Activated T-cell treated with anti-CD3 and anti-CD28 coated beads, Interleukin-2, amount 50 U/mL, for 24 hours (primary cell): ENCODE data around the gene CRK.
A peak's percentile ranks its signal among the peaks of the same experiment; 100 is the strongest.
"Not testable (repeated sequence)": the region's sequence is repeated elsewhere in the genome, so short reads cannot be mapped to it uniquely, and the experiment has no call there.

Experiments used
- DNase-seq: peaks from one replicate; pipeline ENCODE4 v3.0.0-alpha.2; 2020
- H3K27ac Mint-ChIP-seq: 2 replicates; pipeline ENCODE4 v1.8.0; 2020; ENCODE audit warnings: mild to moderate bottlenecking, mixed read lengths
- H3K27me3 Mint-ChIP-seq: 2 replicates; pipeline ENCODE4 v1.8.0; 2020; ENCODE audit warnings: mixed read lengths
- H3K36me3 Mint-ChIP-seq: 2 replicates; pipeline ENCODE4 v1.8.0; 2020; ENCODE audit warnings: low read depth, mixed read lengths
- H3K4me1 Mint-ChIP-seq: 2 replicates; pipeline ENCODE4 v1.8.0; 2020; ENCODE audit warnings: low read depth, mixed read lengths
- H3K4me3 Mint-ChIP-seq: 2 replicates; pipeline ENCODE4 v1.8.0; 2020; ENCODE audit warnings: mild to moderate bottlenecking, moderate library complexity, mixed read lengths
- H3K9me3 Mint-ChIP-seq: 2 replicates; pipeline ENCODE4 v1.8.0; 2020; ENCODE audit warnings: mixed read lengths

The CRK gene

DNA sequence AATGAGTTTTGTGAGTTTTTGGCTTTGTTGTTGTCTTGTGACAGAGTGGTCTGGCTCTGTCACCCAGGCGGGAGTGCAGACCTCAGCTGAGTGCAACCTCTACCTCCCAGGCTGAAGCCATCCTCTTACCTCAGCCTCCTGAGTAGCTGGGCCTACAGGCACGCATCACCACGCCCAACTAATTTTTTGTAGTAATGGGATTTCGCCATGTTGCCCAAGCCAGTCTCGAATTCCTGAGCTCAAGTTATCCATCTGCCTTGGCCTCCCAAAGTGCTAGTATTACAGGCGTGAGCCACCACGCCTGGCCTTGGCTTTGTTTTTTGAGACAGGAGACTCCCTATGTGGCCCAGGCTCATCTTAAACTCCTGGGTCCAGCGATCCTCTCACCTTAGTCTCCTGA lies 15.1 kb downstream of the CRK start:
- peaks cover 54% of the 10 kb centered on the region for H3K36me3 Mint-ChIP-seq
- H3K27me3 Mint-ChIP-seq = no peaks in the 10 kb centered on the region
- H3K9me3 Mint-ChIP-seq = no peaks in the 10 kb centered on the region
- peaks cover 20% of the 10 kb centered on the region for H3K4me1 Mint-ChIP-seq
- no peak overlapping the region for H3K27ac Mint-ChIP-seq
- no peak overlapping the region for H3K4me3 Mint-ChIP-seq
- no peak for DNase-seq

- Mint-ChIP-seq H3K27me3 (no peaks in the 10 kb centered on the region), H3K4me3 (no peak overlapping the region), H3K36me3 (peaks cover 63% of the 10 kb centered on the region), H3K9me3 (no peaks in the 10 kb centered on the region), H3K27ac (peak overlapping the region; percentile 50), H3K4me1 (peaks cover 19% of the 10 kb centered on the region)
- no peak for DNase-seq
Measured at GRCh38 chr17:1438593-1439083, 17.4 kb downstream of the CRK start.

GRCh38 chr17:1435326-1435725 lies 20.7 kb downstream of the CRK start:
- Mint-ChIP-seq H3K4me1 (peaks cover 36% of the 10 kb centered on the region), H3K4me3 (no peak overlapping the region), H3K36me3 (peaks cover 77% of the 10 kb centered on the region), H3K9me3 (no peaks in the 10 kb centered on the region), H3K27me3 (no peaks in the 10 kb centered on the region), H3K27ac (no peak overlapping the region)
- DNase-seq = no peak

DNA sequence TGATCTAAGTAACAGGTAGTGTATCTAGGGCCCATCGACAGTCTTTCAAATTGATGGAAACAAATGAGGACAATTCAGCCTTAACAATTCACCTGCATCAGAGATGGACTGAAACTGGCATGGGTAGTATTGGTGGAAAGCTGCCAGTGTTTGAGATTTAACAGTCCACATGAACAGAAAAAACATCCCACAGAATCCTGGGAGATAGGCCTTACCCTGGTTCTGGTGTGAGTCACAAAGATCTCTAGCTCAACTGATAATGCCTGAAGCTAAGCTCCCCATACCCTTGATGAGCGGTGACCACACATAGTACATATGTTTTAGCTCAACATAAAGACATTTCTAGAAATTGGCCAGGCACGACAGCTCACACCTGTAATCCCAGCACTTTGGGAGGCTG lies 21.9 kb downstream of the CRK start:
- peaks cover 77% of the 10 kb centered on the region for H3K36me3 Mint-ChIP-seq
- DNase-seq = no peak
- H3K4me1 Mint-ChIP-seq = peaks cover 33% of the 10 kb centered on the region

DNA sequence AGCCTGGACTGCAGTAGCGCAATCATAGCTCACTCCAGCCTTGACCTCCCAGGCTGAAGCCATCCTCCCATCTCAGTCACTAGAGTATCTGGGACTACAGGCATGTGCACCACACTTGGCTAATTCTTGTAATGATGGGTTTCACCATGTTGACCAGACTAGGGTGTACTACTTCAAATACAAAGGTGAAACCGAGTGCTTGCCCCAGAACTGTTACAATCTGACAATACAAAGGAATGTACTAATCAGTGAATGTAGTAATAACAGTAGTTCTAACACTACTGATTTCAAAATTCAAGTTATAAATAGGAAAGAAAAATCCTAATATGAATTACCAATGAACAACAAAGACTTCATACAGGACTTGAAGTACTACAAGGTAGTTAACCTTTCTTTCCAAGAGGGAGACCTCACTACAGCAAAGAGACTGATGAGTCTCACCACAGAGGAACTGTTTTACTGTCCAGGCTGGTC lies 24.4 kb downstream of the CRK start:
- no peak for DNase-seq
- Mint-ChIP-seq H3K4me3 (no peak overlapping the region), H3K27me3 (no peaks in the 10 kb centered on the region), H3K9me3 (no peaks in the 10 kb centered on the region), H3K36me3 (peaks cover 74% of the 10 kb centered on the region), H3K4me1 (peaks cover 23% of the 10 kb centered on the region), H3K27ac (peak overlapping the region; percentile 86)

More for the DNA sequence above, 21.9 kb downstream of the CRK start:
- Mint-ChIP-seq H3K4me3 (no peak overlapping the region), H3K27me3 (no peaks in the 10 kb centered on the region), H3K27ac (peak overlapping the region; percentile 18), H3K9me3 (no peaks in the 10 kb centered on the region)

GRCh38 chr17:1423456-1424135 lies 32.4 kb downstream of the CRK start:
- peak overlapping the region; percentile 38 for H3K27ac Mint-ChIP-seq
- H3K4me1 Mint-ChIP-seq = peaks cover 22% of the 10 kb centered on the region
- no peak for DNase-seq
- H3K36me3 Mint-ChIP-seq = peaks cover 64% of the 10 kb centered on the region
- H3K4me3 Mint-ChIP-seq = no peak overlapping the region
- H3K27me3 Mint-ChIP-seq = no peaks in the 10 kb centered on the region
- no peaks in the 10 kb centered on the region for H3K9me3 Mint-ChIP-seq

- peak overlapping the region; percentile 38 for H3K27ac Mint-ChIP-seq
- no peak overlapping the region for H3K4me3 Mint-ChIP-seq
- peaks cover 22% of the 10 kb centered on the region for H3K4me1 Mint-ChIP-seq
- DNase-seq = no peak
- H3K36me3 Mint-ChIP-seq = peaks cover 62% of the 10 kb centered on the region
- H3K27me3 Mint-ChIP-seq = no peaks in the 10 kb centered on the region
- no peaks in the 10 kb centered on the region for H3K9me3 Mint-ChIP-seq
Measured at GRCh38 chr17:1422885-1423284, 33.1 kb downstream of the CRK start.

- Mint-ChIP-seq H3K27ac (no peak overlapping the region), H3K9me3 (no peaks in the 10 kb centered on the region), H3K4me1 (peaks cover 22% of the 10 kb centered on the region), H3K4me3 (no peak overlapping the region), H3K36me3 (peaks cover 60% of the 10 kb centered on the region), H3K27me3 (no peaks in the 10 kb centered on the region)
- DNase-seq = no peak
Measured at GRCh38 chr17:1421470-1421869, 34.6 kb downstream of the CRK start.

DNA sequence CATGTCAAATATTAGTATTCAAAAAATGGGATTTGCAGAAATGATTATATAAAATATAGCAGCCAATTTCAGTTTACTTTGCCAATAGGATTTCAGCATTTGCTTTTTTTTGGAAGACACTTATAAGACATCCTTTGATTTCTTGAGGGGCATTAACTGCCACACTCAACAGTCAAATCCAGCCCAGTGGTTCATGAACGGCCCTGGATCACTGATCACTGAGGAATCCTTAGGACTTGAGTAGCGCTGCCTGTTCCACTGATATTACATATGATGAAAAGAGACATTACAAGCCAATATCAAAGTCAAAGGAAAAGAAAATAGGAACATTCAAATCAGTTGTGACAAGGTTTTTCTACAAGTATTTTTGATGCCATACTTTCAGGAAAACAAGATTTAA lies 35.1 kb downstream of the CRK start:
- Mint-ChIP-seq H3K27ac (no peak overlapping the region), H3K4me3 (no peak overlapping the region), H3K4me1 (peaks cover 21% of the 10 kb centered on the region), H3K27me3 (no peaks in the 10 kb centered on the region), H3K36me3 (peaks cover 56% of the 10 kb centered on the region), H3K9me3 (no peaks in the 10 kb centered on the region)
- DNase-seq = no peak

DNA sequence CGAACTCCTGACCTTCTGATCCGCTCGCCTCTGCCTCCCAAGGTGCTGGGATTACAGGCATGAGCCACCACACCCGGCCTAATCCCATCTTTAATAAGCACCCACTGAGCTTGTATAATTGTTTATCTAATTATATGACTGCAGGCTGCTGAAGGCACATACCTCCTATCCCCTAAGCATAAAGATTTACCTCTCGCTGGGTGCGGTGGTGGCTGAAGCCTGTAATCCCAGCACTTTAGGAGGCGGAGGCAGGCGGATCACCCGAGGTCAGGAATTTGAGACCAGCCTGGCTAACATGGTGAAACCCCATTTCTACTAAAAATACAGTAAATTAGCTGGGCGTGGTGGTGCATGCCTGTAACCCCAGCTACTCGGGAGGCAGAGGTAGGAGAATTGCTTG lies 35.9 kb downstream of the CRK start:
- Mint-ChIP-seq H3K27ac (no peak overlapping the region), H3K4me3 (no peak overlapping the region), H3K27me3 (no peaks in the 10 kb centered on the region), H3K36me3 (peaks cover 50% of the 10 kb centered on the region), H3K4me1 (peaks cover 16% of the 10 kb centered on the region), H3K9me3 (no peaks in the 10 kb centered on the region)
- DNase-seq = no peak

- Mint-ChIP-seq H3K27ac (peak overlapping the region; percentile 6), H3K36me3 (peaks cover 40% of the 10 kb centered on the region)
- H3K4me1 Mint-ChIP-seq, H3K4me3 Mint-ChIP-seq, H3K9me3 Mint-ChIP-seq, DNase-seq, H3K27me3 Mint-ChIP-seq: not testable (repeated sequence)
Measured at GRCh38 chr17:1418476-1418875, 37.6 kb downstream of the CRK start.

DNA sequence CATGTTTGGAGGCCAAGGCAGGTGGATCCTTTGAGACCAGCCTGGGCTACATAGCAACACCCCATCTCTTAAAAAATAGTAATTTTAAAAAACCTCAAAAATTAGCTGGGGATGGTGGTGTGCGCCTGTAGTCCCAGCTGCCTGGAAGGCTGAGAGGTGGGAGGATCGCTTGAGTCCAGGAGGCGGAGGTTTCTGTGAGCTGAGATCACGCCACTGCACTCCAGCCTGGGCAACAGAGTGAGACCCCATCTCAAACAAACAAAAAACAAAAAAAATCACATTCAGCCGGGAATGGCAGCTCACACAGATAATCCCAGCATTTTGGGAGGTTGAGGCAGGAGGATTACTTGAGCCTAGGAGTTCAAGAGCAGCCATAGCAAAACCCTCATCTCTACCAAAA lies 39.6 kb downstream of the CRK start:
- Mint-ChIP-seq H3K4me3 (no peak overlapping the region), H3K9me3 (no peaks in the 10 kb centered on the region), H3K27ac (no peak overlapping the region), H3K36me3 (peaks cover 22% of the 10 kb centered on the region), H3K4me1 (no peaks in the 10 kb centered on the region), H3K27me3 (no peaks in the 10 kb centered on the region)
- no peak for DNase-seq

GRCh38 chr17:1414634-1415033 lies 41.4 kb downstream of the CRK start:
- Mint-ChIP-seq H3K4me3 (no peak overlapping the region), H3K27me3 (no peaks in the 10 kb centered on the region), H3K36me3 (peaks cover 11% of the 10 kb centered on the region), H3K9me3 (no peaks in the 10 kb centered on the region), H3K27ac (no peak overlapping the region), H3K4me1 (no peaks in the 10 kb centered on the region)
- no peak for DNase-seq

DNA sequence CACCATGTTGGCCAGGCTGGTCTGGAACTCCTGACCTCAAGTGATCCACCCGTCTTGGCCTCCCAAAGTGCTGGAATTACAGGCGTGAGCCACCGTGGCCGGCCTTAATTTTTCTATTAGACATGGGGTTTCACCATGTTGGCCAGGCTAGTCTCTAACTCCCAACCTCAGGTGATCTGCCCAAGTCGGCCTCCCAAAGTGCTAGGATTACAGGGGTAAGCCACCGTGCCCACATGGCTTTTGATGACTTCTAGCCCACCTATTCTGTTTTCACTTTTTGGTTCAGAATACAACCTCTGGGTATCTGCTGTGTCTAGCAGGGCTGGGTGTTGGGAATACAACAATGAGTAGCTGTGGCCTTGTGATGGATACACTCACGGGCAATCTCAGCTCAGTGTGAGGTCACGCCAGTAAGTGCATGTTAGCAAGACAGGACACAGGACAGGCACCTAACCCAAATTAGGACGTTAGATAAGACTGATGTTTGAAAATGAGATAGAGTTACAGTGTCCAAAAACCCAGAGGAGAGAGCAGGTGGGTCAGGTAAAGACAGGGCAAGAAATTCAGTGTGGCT lies 41.9 kb downstream of the CRK start:
- Mint-ChIP-seq H3K9me3 (no peaks in the 10 kb centered on the region), H3K4me3 (no peak overlapping the region), H3K27ac (no peak overlapping the region), H3K27me3 (no peaks in the 10 kb centered on the region), H3K4me1 (no peaks in the 10 kb centered on the region), H3K36me3 (peaks cover 8% of the 10 kb centered on the region)
- no peak for DNase-seq

DNA sequence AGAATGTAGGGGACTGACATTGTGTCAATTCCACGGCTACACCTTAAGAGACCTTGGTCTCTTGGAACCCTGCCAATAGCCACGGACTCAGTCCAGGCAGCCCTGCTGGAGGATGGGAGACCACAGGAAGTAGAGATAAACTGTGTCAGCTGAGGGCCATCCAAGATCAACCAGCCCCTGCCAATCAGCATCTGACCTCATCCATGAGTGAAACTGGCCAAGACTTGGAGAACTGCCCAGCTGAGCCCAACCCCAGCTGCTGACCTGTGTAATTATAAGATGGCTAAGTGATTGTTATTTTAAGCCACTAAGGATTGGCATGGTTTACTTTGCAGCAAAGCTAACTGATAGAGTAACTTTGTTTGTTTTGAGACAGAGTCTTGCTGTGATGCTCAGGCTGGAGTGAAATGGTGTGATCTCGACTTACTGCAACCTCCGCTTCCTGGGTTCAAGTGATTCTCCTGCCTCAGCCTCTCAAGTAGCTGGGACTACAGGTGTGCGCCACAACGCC lies 42.7 kb downstream of the CRK start:
- no peak for DNase-seq
- no peaks in the 10 kb centered on the region for H3K27me3 Mint-ChIP-seq

More for the DNA sequence above, 42.7 kb downstream of the CRK start:
- Mint-ChIP-seq H3K9me3 (no peaks in the 10 kb centered on the region), H3K4me1 (no peaks in the 10 kb centered on the region), H3K27ac (no peak overlapping the region), H3K4me3 (no peak overlapping the region), H3K36me3 (peaks cover 8% of the 10 kb centered on the region)
